SK-MEL-5 (cell line): Measurements from ENCODE around the gene MCRIP2. TPM values are rescaled to one million over a fixed set of nuclear protein-coding genes. Genes with fewer than 3 reads are reported as not detected.

Experiments used
- DNase-seq: peaks from one replicate; pipeline ENCODE4 v3.0.0-alpha.2; 2016; ENCODE audit warnings: low read depth, low spot score
- in situ Hi-C: cut with HindIII; loops from 2 replicates; pipeline ENCODE4 v1.10.0; 2016; ENCODE audit warnings: low sequenced_read_pairs, high pct_unique_total_duplicates, low pct_unique_long_range_greater_than_20kb
- total RNA-seq: library from RNA; depleted of rRNA; stranded (reverse); fragments of >200 nt; shearing (Covaris generic); gene quantifications from 2 replicates; pipeline ENCODE4 v1.2.3, GENCODE V29; 2014

The MCRIP2 gene
- total RNA-seq, 1 experiment from 2014 or later = 34.4 TPM

- in situ Hi-C loops = no loop called here
- peak; percentile 51 for DNase-seq
Observed at GRCh38 chr16:610513-611381, 30.9 kb upstream of the MCRIP2 start.

GRCh38 chr16:615122-615521, 26.5 kb upstream of the MCRIP2 start:
- in situ Hi-C loops = no loop called here
- DNase-seq = no peak

GRCh38 chr16:616733-617586, 24.7 kb upstream of the MCRIP2 start:
- in situ Hi-C loops = no loop called here
- no peak for DNase-seq

- in situ Hi-C loops = no loop called here
- DNase-seq = no peak
Observed at GRCh38 chr16:617855-618254, 23.8 kb upstream of the MCRIP2 start.

GRCh38 chr16:619476-620100, 22.0 kb upstream of the MCRIP2 start:
- no peak for DNase-seq
- in situ Hi-C loops = no loop called here

- no peak for DNase-seq
- in situ Hi-C loops = no loop called here
Observed at GRCh38 chr16:620700-621525, 20.7 kb upstream of the MCRIP2 start.

GRCh38 chr16:621526-622105, 20.0 kb upstream of the MCRIP2 start:
- in situ Hi-C loops = no loop called here

GRCh38 chr16:622920-623280, 18.7 kb upstream of the MCRIP2 start:
- no peak for DNase-seq
- in situ Hi-C loops = no loop called here

More at GRCh38 chr16:621526-622105, 20.0 kb upstream of the MCRIP2 start:
- DNase-seq = no peak

- in situ Hi-C loops = no loop called here
- DNase-seq = no peak
Observed at GRCh38 chr16:624526-625070, 17.0 kb upstream of the MCRIP2 start.

GRCh38 chr16:625117-625976, 16.3 kb upstream of the MCRIP2 start:
- in situ Hi-C loops = no loop called here
- no peak for DNase-seq

GRCh38 chr16:625977-626765, 15.5 kb upstream of the MCRIP2 start:
- no peak for DNase-seq
- in situ Hi-C loops = no loop called here

GRCh38 chr16:626787-627453, 14.7 kb upstream of the MCRIP2 start:
- in situ Hi-C loops = no loop called here
- DNase-seq = no peak

- no peak for DNase-seq
- in situ Hi-C loops = no loop called here
Observed at GRCh38 chr16:627454-628239, 14.0 kb upstream of the MCRIP2 start.

GRCh38 chr16:628321-629061, 13.1 kb upstream of the MCRIP2 start:
- in situ Hi-C loops = no loop called here
- no peak for DNase-seq
